H9 (cell line): Measurements from ENCODE around the gene PLAC8. TPM values are rescaled to one million over a fixed set of nuclear protein-coding genes. Genes with fewer than 3 reads are reported as not detected.

Source experiments
- DNase-seq: peaks from one replicate; pipeline ENCODE4 v3.0.0-alpha.2; 2017
- H2AFZ ChIP-seq: one replicate; pipeline ENCODE4 v1.6.1; 2013; ENCODE audit warnings: mild to moderate bottlenecking, low read length, control low read depth, moderate library complexity
- H2AK5ac ChIP-seq: 2 replicates; pipeline ENCODE4 v1.6.1; 2013; ENCODE audit warnings: low read length, control low read depth, mixed read lengths; ENCODE audit not compliant: insufficient read length
- H2BK120ac ChIP-seq: one replicate; pipeline ENCODE4 v1.6.1; 2013; ENCODE audit warnings: low read depth, mild to moderate bottlenecking, low read length, control low read depth, inconsistent platforms; ENCODE audit not compliant: poor library complexity, severe bottlenecking
- H2BK12ac ChIP-seq: 2 replicates; pipeline ENCODE4 v1.6.1; 2013; ENCODE audit warnings: low read length, control low read depth, mixed read lengths, low read depth; ENCODE audit not compliant: insufficient read length
- H2BK15ac ChIP-seq: 2 replicates; pipeline ENCODE4 v1.6.1; 2013; ENCODE audit warnings: low read depth, low read length, control low read depth
- H2BK20ac ChIP-seq: one replicate; pipeline ENCODE4 v1.6.1; 2013; ENCODE audit warnings: low read depth, mild to moderate bottlenecking, low read length, control low read depth, inconsistent platforms; ENCODE audit not compliant: poor library complexity, severe bottlenecking
- H2BK5ac ChIP-seq: 2 replicates; pipeline ENCODE4 v1.6.1; 2013; ENCODE audit warnings: low read length, control low read depth, mixed read lengths; ENCODE audit not compliant: insufficient read length
- H3K14ac ChIP-seq: 2 replicates; pipeline ENCODE4 v1.6.1; 2013; ENCODE audit warnings: low read length, control low read depth; ENCODE audit not compliant: insufficient read depth
- H3K18ac ChIP-seq: 2 replicates; pipeline ENCODE4 v1.6.1; 2013; ENCODE audit warnings: low read depth, mild to moderate bottlenecking, mixed read lengths, low read length, control low read depth; ENCODE audit not compliant: insufficient read length
- H3K23ac ChIP-seq: 2 replicates; pipeline ENCODE4 v1.6.1; 2013; ENCODE audit warnings: low read length, control low read depth, mixed read lengths, low read depth; ENCODE audit not compliant: insufficient read length
- H3K23me2 ChIP-seq: 2 replicates; pipeline ENCODE4 v1.6.1; 2013; ENCODE audit warnings: low read depth, mild to moderate bottlenecking, mixed read lengths, low read length, control low read depth; ENCODE audit not compliant: insufficient read length, poor library complexity, severe bottlenecking
- H3K27ac ChIP-seq: 2 replicates; pipeline ENCODE4 v1.5.1; 2013; ENCODE audit warnings: low read length, control low read depth, mixed read lengths, low read depth; ENCODE audit not compliant: insufficient read length
- H3K27me3 ChIP-seq: 2 replicates; pipeline ENCODE4 v1.6.1; 2013; ENCODE audit warnings: low read length, control low read depth, inconsistent platforms; ENCODE audit not compliant: insufficient read depth
- H3K4ac ChIP-seq: 2 replicates; pipeline ENCODE4 v1.6.1; 2013; ENCODE audit warnings: low read depth, mild to moderate bottlenecking, control low read depth, inconsistent platforms, low read length, moderate library complexity
- H3K4me1 ChIP-seq: 2 replicates; pipeline ENCODE4 v1.6.1; 2013; ENCODE audit warnings: low read length, control low read depth, inconsistent platforms; ENCODE audit not compliant: insufficient read depth
- H3K4me2 ChIP-seq: 2 replicates; pipeline ENCODE4 v1.6.1; 2013; ENCODE audit warnings: low read length, control low read depth, mixed read lengths; ENCODE audit not compliant: insufficient read length, insufficient read depth
- H3K56ac ChIP-seq: 2 replicates; pipeline ENCODE4 v1.6.1; 2013; ENCODE audit warnings: low read depth, mild to moderate bottlenecking, mixed read lengths, low read length, control low read depth; ENCODE audit not compliant: insufficient read length
- H3K79me1 ChIP-seq: 2 replicates; pipeline ENCODE4 v1.6.1; 2013; ENCODE audit warnings: low read depth, mild to moderate bottlenecking, moderate library complexity, low read length, control low read depth, inconsistent platforms; ENCODE audit not compliant: insufficient read depth, poor library complexity, severe bottlenecking
- H3K79me2 ChIP-seq: 2 replicates; pipeline ENCODE4 v1.6.1; 2013; ENCODE audit warnings: low read length, control low read depth, inconsistent platforms; ENCODE audit not compliant: insufficient read depth
- H3K9ac ChIP-seq: 2 replicates; pipeline ENCODE4 v1.6.1; 2013; ENCODE audit warnings: low read length, control low read depth, mixed read lengths; ENCODE audit not compliant: insufficient read length; ENCODE audit errors: extremely low read depth
- H3K9me3 ChIP-seq: one replicate; pipeline ENCODE4 v1.6.1; 2013; ENCODE audit warnings: low read depth, low read length, inconsistent platforms; ENCODE audit not compliant: control insufficient read depth
- H3T11ph ChIP-seq: one replicate; pipeline ENCODE4 v1.6.1; 2013; ENCODE audit warnings: mild to moderate bottlenecking, low read length, control low read depth, inconsistent platforms
- H4K20me1 ChIP-seq: one replicate; pipeline ENCODE4 v1.6.1; 2013; ENCODE audit not compliant: control insufficient read depth, insufficient read length, insufficient read depth
- H4K5ac ChIP-seq: 2 replicates; pipeline ENCODE4 v1.6.1; 2013; ENCODE audit warnings: low read depth, mild to moderate bottlenecking, mixed read lengths, low read length, control low read depth; ENCODE audit not compliant: insufficient read length
- H4K8ac ChIP-seq: replicated peaks from 2 replicates; pipeline ENCODE4 v1.6.1; 2013; ENCODE audit warnings: low read length, control low read depth, mixed read lengths, low read depth; ENCODE audit not compliant: insufficient read length
- H4K91ac ChIP-seq: 2 replicates; pipeline ENCODE4 v1.6.1; 2013; ENCODE audit warnings: low read depth, mild to moderate bottlenecking, moderate library complexity, mixed read lengths, low read length, control low read depth; ENCODE audit not compliant: insufficient read length
- H3K27ac Mint-ChIP-seq, 3 experiments: 2 replicates in 2 of 3; 3 replicates in 1 of 3; pipeline ENCODE4 v1.8.0; 2020 to 2021; ENCODE audit warnings: mixed read lengths in 3 of 3, mild to moderate bottlenecking in 1 of 3, moderate library complexity in 1 of 3
- H3K27me3 Mint-ChIP-seq: 2 replicates; pipeline ENCODE4 v1.8.0; 2021; ENCODE audit warnings: low read depth, mild to moderate bottlenecking, moderate library complexity, mixed read lengths
- H3K36me3 Mint-ChIP-seq, 3 experiments: 2 replicates in 2 of 3; 3 replicates in 1 of 3; pipeline ENCODE4 v1.8.0; 2020 to 2021; ENCODE audit warnings: low read depth in 3 of 3, mixed read lengths in 3 of 3; ENCODE audit not compliant: insufficient read depth in 1 of 3
- H3K4me1 Mint-ChIP-seq, 2 experiments: 2 replicates each; pipeline ENCODE4 v1.8.0; 2020; ENCODE audit warnings: mixed read lengths in 2 of 2
- H3K4me3 Mint-ChIP-seq, 2 experiments: 2 replicates in 1 of 2; 3 replicates in 1 of 2; pipeline ENCODE4 v1.8.0; 2020 to 2021; ENCODE audit warnings: mild to moderate bottlenecking in 2 of 2, mixed read lengths in 2 of 2, moderate library complexity in 1 of 2
- H3K9me3 Mint-ChIP-seq, 2 experiments: 2 replicates in 1 of 2; 3 replicates in 1 of 2; pipeline ENCODE4 v1.8.0; 2020; ENCODE audit warnings: mild to moderate bottlenecking in 2 of 2, mixed read lengths in 2 of 2, moderate library complexity in 1 of 2
- WGBS: extraction: QIAGEN DNeasy Blood & Tissue Kit; methylation state at CpG from one replicate; pipeline ENCODE4 v1.1.7; 2013; ENCODE audit warnings: missing lambda C conversion rate, low lambda C conversion rate, mixed read lengths; ENCODE audit not compliant: insufficient read length; ENCODE audit errors: extremely low coverage; 5-methylcytosine and 5-hydroxymethylcytosine counted together
- total RNA-seq: library from RNA; stranded (reverse); gene quantifications from 2 replicates; pipeline ENCODE4 v1.2.1, GENCODE V29; 2021
- TF ChIP-seq, protein P1 (sequence below): fragments of 200-600 bp; sonication (generic); conservative IDR thresholded peaks from 3 replicates; pipeline ENCODE4 v1.8.0; 2021; ENCODE audit warnings: antibody characterized with exemption, mild to moderate bottlenecking

The PLAC8 gene
- total RNA-seq, 1 experiment from 2014 or later, result 1.6 TPM

DNA sequence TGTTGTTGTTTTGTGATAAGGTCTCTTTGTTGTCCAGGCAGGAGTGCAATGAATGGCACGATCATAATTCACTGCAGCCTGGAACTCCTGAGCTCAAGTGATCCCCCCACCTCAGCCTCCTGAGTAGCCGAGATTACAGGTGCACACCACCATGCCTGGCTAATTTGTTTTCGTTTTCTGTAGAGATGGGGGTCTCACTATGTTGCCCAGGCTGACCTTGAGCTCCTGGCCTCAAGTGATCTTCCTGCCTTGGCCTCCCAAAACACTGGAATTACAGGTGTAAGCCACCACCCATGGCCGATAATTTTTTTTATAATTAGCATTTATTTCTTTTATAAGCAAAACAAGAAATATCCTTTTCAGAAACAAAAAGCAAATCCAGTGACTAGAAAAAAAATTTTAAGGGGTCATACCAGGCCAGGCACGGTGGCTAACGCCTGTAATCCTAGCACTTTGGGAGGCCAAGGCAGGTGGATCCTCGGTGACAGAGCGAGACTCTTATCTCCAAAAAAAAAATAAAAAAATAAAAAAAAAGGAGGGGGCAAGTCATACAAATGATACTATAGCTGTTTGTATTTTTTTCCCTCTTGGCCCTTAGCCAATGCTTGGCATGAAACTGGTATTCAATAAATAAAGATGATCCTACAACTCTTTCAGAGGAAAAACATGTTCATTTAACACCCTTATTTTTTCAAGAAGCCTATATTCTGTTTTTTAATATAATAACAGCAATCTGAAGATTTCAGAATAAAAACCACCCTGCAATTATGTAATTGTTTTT, 3.4 kb downstream of the PLAC8 start:
- H3K4me3 Mint-ChIP-seq, result no peak overlapping the region

More for the DNA sequence above, 3.4 kb downstream of the PLAC8 start:
- Histone ChIP-seq H4K91ac (no peak overlapping the region), H2BK15ac (no peak overlapping the region), H3K4me2 (no peak overlapping the region), H3K23me2 (peaks cover 5% of the 10 kb centered on the region), H3K79me1 (no peaks in the 10 kb centered on the region), H3K23ac (no peak overlapping the region), H4K5ac (no peak overlapping the region), H2BK5ac (no peak overlapping the region), H3K27ac (no peak overlapping the region), H3K4me1 (no peaks in the 10 kb centered on the region), H2BK20ac (no peak overlapping the region), H2AK5ac (no peak overlapping the region), H3K18ac (no peak overlapping the region), H2AFZ (no peak overlapping the region), H2BK120ac (no peak overlapping the region), H3K4ac (no peak overlapping the region), H3T11ph (no peak overlapping the region), H3K79me2 (no peaks in the 10 kb centered on the region), H3K9me3 (no peaks in the 10 kb centered on the region), H4K20me1 (no peaks in the 10 kb centered on the region), H3K56ac (no peak overlapping the region), H3K9ac (no peak overlapping the region), H4K8ac (no peak overlapping the region), H3K27me3 (no peaks in the 10 kb centered on the region), H3K14ac (no peak overlapping the region), H2BK12ac (no peak overlapping the region)
- DNase-seq, result no peak
- WGBS, result no CpG with 5 or more reads among the region's 8 CpGs
- Mint-ChIP-seq H3K4me1 (peaks cover 36% of the 10 kb centered on the region in 2 experiments), H3K9me3 (no peaks in the 10 kb centered on the region; a peak in 1 of 5 replicates), H3K27ac (no peak overlapping the region), H3K36me3 (no peaks in the 10 kb centered on the region), H3K27me3 (peaks cover 18% of the 10 kb centered on the region)
- TF ChIP-seq, protein P1, sequence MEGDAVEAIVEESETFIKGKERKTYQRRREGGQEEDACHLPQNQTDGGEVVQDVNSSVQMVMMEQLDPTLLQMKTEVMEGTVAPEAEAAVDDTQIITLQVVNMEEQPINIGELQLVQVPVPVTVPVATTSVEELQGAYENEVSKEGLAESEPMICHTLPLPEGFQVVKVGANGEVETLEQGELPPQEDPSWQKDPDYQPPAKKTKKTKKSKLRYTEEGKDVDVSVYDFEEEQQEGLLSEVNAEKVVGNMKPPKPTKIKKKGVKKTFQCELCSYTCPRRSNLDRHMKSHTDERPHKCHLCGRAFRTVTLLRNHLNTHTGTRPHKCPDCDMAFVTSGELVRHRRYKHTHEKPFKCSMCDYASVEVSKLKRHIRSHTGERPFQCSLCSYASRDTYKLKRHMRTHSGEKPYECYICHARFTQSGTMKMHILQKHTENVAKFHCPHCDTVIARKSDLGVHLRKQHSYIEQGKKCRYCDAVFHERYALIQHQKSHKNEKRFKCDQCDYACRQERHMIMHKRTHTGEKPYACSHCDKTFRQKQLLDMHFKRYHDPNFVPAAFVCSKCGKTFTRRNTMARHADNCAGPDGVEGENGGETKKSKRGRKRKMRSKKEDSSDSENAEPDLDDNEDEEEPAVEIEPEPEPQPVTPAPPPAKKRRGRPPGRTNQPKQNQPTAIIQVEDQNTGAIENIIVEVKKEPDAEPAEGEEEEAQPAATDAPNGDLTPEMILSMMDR, result no peak
